ENCODE results near the gene CCDC12.

Gene CCDC12

DNA sequence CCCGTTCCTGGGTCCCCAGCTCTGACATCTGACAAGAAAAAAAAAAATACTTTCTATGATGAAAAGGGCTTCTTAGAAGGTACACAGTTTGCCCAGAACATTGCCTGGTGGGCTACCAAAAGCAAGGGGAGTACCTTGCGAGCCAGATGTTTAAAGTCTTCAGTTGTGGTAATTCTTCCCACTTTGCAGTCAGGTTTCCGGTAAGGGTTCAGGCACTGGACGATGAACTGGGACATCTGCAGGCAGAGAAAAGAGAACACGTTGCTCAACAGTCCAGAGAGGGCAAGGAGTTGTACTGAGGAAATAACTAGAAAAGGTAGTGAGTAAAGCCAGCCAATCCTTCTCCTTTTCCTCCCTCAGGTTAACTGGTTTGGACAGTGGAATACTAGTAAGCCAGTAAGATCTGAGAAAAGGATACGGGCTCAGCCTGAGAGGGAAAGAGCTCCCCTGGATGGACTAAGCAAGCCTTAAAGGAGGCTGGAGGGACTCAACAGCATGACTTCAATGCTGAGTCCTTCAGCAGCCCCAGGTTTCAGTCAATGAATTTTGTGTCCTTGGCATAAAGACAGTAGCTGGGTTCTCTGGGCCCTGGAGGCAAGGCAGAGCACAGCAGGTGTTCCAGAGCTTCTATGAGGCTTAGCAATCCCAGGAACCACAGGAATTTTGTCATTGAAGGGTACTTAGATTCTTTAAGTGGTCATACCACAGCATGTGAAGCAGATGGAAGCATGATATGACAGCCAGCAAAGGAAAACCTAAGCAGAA is 41.1 kb upstream of the CCDC12 start:
- in situ Hi-C loops (cut with MboI; ENCODE audit: low sequenced_read_pairs, unreplicated experiment) = loop anchor here (25.0 kb wide), 1 partner anchor 345 kb away; no protein-coding TSS in a partner anchor
- TF ChIP-seq, protein P1, sequence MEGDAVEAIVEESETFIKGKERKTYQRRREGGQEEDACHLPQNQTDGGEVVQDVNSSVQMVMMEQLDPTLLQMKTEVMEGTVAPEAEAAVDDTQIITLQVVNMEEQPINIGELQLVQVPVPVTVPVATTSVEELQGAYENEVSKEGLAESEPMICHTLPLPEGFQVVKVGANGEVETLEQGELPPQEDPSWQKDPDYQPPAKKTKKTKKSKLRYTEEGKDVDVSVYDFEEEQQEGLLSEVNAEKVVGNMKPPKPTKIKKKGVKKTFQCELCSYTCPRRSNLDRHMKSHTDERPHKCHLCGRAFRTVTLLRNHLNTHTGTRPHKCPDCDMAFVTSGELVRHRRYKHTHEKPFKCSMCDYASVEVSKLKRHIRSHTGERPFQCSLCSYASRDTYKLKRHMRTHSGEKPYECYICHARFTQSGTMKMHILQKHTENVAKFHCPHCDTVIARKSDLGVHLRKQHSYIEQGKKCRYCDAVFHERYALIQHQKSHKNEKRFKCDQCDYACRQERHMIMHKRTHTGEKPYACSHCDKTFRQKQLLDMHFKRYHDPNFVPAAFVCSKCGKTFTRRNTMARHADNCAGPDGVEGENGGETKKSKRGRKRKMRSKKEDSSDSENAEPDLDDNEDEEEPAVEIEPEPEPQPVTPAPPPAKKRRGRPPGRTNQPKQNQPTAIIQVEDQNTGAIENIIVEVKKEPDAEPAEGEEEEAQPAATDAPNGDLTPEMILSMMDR (IDR thresholded peaks at IDR 0.05; ENCODE audit: borderline replicate concordance, control extremely low read depth, extremely low read depth, insufficient read depth, missing control alignments) = no peak
- no peak for DNase-seq (ENCODE audit: low spot score)

DNA sequence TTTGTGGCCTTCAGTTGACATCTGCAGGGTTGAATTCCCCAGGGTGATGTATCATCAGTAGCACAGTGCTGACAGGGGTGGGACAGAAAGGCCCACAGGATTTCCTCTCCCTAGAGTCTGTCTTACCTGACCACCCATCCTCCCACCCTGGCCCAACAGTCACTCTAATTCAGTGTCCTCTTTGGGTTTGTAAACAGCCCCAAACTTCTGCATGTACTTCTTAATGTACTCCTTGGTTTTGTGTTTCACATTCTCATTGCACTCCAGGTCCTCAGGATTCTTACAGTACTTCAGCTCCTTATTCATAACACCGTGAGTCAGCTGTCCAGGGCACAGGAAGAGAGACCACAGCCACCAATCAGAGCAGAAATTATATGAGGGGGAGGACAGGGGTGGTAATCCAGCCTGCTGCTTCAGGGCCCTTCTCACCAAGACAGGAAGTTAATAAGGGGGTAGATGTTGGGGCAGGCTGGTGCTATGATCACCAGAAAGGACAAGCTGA is 40.4 kb upstream of the CCDC12 start:
- TF ChIP-seq, protein P1 (IDR thresholded peaks at IDR 0.05; ENCODE audit: borderline replicate concordance, control extremely low read depth, extremely low read depth, insufficient read depth, missing control alignments) = no peak
- peak; percentile 40 for DNase-seq (ENCODE audit: low spot score)
- in situ Hi-C loops (cut with MboI; ENCODE audit: low sequenced_read_pairs, unreplicated experiment) = loop anchor here (25.0 kb wide), 1 partner anchor 345 kb away; no protein-coding TSS in a partner anchor

DNA sequence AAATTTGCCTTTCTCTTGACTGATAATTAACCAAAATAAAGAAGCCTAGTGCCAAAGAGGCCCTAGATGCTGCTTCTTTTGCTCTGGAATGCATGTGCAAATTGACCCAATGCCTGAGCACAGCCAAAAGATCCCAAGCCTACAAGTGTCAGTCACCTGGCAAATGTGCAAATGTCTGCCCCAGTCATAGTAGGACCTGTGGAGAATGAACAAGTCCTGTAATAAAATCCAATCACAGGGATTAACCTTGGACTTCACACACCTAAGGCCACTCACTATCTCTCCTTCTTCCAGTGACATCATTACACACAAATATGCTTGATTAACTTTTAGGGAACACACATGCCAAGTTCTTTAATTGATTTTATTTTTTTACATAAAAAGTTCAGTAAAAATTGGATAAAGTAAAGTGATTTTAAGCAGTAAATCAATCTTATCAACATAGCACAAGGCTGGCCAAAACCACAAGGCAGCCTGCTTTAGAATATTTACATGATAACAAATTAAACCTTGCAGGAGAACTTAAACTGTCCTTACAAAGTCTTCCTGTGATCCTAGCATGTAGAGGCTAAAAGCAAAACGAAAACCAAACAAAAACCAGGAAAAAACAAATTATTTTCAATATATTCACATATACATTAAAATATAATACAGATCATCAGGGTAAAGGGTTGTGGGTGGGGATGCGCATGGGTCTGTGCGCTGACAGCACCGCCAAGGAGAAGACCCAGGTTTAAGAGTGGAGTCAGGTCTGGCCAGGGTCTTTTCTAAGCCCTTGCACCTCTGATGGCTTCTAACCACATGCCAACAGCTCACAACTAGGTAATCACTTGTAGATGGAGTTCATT is 39.8 kb upstream of the CCDC12 start:
- DNase-seq (ENCODE audit: low spot score) = no peak
- TF ChIP-seq, protein P1 (IDR thresholded peaks at IDR 0.05; ENCODE audit: borderline replicate concordance, control extremely low read depth, extremely low read depth, insufficient read depth, missing control alignments) = no peak
- in situ Hi-C loops (cut with MboI; ENCODE audit: low sequenced_read_pairs, unreplicated experiment) = loop anchor here (25.0 kb wide), 1 partner anchor 346 kb away; no protein-coding TSS in a partner anchor

DNA sequence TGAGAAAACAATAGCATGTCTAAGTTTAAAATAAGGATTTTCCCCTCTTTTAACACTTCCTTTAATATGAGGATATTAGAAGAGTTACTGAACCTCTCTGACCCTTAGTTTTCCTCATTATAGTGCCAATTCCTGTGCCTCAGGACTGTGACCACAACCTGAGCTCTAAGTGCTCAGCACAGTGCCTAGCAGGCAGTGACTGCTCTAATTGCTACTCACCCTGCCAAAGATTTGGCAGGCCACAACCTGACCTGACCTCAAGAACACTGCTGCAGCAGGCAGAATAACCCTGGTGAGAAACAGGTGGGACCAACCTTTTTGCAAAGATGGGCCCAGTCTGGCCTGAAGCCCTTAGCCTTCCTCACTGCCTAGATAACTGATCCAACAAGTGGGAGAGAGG is 38.6 kb upstream of the CCDC12 start:
- in situ Hi-C loops (cut with MboI; ENCODE audit: low sequenced_read_pairs, unreplicated experiment) = loop anchor here (25.0 kb wide), 1 partner anchor 347 kb away; no protein-coding TSS in a partner anchor
- DNase-seq (ENCODE audit: low spot score) = no peak
- TF ChIP-seq, protein P1 (IDR thresholded peaks at IDR 0.05; ENCODE audit: borderline replicate concordance, control extremely low read depth, extremely low read depth, insufficient read depth, missing control alignments) = no peak

DNA sequence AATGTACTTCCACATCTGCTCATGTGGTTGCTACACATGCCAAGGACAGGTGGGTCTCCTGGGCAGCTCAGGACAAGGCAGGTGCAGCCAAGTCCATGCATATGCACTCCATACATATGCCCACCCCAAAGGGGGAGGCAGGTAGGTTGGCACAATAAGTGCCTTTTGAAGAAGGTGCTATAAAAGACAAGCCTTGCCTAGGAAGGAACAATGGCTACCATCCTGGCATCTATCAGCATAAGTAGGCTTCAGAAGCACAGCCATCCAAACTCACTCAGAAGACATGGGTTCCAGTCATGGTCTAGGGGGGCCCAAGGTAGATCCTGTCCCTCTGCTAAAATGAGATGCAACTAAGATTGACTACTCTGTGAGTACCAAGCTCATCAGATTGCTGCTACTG is 37.5 kb upstream of the CCDC12 start:
- DNase-seq (ENCODE audit: low spot score) = no peak
- in situ Hi-C loops (cut with MboI; ENCODE audit: low sequenced_read_pairs, unreplicated experiment) = loop anchor here (25.0 kb wide), 1 partner anchor 348 kb away; no protein-coding TSS in a partner anchor
- TF ChIP-seq, protein P1 (IDR thresholded peaks at IDR 0.05; ENCODE audit: borderline replicate concordance, control extremely low read depth, extremely low read depth, insufficient read depth, missing control alignments) = no peak

DNA sequence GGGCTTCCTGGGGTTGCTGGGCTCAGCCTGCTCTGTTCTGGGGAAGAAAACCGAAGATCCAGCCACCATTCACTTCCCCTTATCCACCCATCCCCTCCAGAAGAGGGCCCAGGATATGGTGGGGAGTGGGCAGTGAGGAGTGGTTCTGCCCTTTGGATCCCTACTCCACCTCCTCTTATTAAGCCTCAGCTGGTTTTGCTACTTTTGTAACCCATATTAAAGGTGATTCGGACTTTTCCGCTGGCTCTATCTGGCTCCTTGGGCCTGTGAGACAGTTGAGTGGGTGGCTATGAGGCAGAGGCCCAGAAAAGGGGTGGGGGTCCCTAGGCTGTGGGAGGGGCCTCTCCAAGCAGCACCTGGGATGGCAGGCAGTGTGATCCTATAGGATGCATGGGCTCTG is 36.7 kb upstream of the CCDC12 start:
- no peak for DNase-seq (ENCODE audit: low spot score)
- in situ Hi-C loops (cut with MboI; ENCODE audit: low sequenced_read_pairs, unreplicated experiment) = loop anchor here (25.0 kb wide), 1 partner anchor 349 kb away; no protein-coding TSS in a partner anchor
- TF ChIP-seq, protein P1 (IDR thresholded peaks at IDR 0.05; ENCODE audit: borderline replicate concordance, control extremely low read depth, extremely low read depth, insufficient read depth, missing control alignments) = no peak

Data from GM13976 (cell line).